GM04503 (cell line): ENCODE measurements around the gene PTCD2.

Experiments used
- DNase-seq: peaks from one replicate; pipeline ENCODE4 v3.0.0-alpha.2; 2012; ENCODE audit warnings: low read depth

Gene PTCD2, protein sequence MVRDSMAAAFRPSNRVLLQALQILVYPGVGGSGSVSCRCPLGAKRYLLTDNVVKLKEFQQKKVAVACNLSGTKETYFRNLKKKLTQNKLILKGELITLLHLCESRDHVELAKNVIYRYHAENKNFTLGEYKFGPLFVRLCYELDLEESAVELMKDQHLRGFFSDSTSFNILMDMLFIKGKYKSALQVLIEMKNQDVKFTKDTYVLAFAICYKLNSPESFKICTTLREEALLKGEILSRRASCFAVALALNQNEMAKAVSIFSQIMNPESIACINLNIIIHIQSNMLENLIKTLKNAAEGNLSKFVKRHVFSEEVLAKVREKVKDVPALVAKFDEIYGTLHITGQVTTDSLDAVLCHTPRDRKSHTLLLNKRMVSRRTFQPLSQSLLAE

GRCh38 chr5:72319976-72320752 lies at the start of gene PTCD2, which contains the start of gene MRPS27:
Gene PTCD2, plus strand, starts transcription at chr5:72320373. Its CDS starts 10 bp downstream, at chr5:72320383.
Gene MRPS27, minus strand, starts transcription at chr5:72320240. Its CDS starts 19 bp downstream, at chr5:72320221.
- DNase-seq = peak; percentile 91

DNA sequence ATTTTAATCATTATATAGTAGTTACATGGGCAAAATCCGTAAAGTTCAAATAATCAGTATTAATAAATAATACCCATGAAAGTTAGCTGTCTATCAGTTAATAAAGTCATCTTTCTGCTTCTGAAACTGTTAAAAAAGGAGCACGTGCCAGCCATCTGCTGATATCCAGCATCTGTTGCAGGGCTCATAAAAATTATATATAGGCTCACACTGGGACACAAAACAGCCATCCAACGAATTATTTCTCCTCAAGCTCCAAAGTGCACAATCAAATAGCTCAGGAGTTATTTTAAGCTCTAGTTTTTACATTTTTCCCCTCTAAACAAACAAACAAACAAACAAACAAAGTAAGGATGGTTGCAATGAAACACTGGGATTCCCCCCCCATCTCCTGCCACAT lies 48.5 kb upstream of the PTCD2 start:
- DNase-seq = no peak

DNA sequence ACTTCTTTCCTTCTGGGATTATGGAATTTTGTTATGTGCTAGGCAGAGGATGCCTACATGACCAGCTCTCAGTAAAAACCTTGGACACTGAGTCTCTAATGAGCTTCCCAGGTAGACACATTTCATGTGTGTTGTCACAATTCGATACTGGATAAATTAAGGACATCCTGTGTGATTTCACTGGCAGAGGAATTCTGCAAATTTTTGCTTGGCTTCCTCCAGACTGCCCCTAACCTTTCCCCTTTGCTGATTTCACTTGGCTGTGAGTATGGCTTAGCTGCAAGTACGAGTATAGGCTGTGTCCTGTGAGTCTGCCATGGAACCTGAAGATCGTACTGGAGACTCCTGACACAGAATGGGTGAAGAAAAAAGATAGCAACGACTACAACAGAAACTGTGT lies 47.8 kb upstream of the PTCD2 start:
- DNase-seq = no peak

DNA sequence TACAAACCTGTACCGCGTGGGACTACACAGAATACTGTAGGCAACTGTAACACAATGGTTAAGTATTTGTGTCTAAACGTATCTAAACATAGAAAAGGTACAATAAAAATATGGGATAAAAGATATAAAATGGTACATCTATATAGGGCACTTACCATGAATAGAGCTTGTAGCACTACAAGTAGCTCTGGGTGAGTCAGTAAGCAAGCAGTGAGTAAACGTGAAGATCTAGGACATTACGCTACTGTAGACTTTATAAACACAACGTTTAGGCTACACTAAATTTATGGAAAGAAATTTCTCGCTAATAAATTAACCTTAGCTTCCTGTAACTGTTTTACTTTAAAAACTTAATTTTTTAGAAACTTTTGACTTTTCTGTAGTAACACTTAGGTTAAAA lies 46.6 kb upstream of the PTCD2 start:
- DNase-seq = no peak

DNA sequence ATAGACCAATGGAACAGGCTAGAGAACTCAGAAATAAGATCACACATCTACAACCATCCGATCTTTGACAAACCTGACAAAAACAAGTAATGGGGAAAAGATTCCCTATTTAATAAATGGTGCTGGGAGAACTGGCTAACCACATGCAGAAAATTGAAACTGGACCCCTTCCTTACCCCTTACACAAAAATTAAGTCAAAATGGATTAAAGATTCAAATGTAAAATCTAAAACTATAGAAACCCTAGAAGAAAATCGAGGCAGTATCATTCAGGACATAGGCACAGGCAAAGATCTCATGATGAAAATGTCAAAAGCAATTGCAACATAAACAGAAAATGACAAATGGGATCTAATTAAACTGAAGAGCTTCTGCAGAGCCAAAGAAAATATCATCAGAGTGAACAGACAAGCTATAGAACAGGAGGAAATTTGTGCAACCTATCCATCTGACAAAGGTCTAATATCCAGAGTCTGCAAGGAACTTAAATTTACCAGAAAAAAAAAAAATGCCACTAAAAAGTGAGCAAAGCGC lies 43.9 kb upstream of the PTCD2 start:
- no peak for DNase-seq

DNA sequence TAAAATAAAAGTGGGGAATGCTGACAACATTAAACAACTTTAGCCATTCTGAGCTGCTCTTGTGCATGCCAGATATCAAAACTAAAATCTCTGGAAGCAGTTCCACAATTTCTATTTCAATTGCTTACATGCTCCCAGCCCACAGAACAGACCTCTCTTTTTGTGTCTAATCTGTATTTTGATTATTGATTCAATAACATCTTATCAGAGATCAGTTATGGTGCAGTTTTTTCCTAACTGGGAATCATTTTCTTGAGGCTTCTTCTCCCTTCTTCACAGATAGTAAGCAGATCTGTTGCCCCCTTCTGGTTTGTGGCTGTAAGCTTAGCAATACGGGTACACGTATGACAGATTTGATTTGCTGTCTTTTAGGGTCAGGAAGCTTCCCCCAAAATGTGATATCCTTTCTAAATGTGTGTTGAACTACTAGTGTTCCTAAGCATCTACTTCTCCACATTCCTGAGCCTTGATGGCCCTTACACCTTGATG lies 39.5 kb upstream of the PTCD2 start:
- DNase-seq = no peak

DNA sequence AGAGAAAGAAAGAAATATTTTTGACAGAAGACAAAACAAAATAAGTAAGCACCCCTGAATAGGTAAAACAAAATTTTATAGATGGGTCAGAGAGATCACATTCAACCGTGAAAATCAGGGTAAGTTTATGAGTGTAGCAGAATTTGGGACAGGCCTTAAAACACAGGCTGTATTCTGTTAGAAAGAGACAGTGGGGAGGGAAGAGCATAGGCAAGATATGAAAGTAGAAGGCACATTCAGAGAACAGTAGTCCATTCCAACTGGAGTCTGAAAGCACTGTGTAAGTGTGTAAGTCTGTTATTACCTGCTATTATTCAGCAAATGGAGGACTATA lies 38.8 kb upstream of the PTCD2 start:
- DNase-seq = no peak

- DNase-seq = peak; percentile 70
Observed at GRCh38 chr5:72281764-72282499, 38.2 kb upstream of the PTCD2 start.

DNA sequence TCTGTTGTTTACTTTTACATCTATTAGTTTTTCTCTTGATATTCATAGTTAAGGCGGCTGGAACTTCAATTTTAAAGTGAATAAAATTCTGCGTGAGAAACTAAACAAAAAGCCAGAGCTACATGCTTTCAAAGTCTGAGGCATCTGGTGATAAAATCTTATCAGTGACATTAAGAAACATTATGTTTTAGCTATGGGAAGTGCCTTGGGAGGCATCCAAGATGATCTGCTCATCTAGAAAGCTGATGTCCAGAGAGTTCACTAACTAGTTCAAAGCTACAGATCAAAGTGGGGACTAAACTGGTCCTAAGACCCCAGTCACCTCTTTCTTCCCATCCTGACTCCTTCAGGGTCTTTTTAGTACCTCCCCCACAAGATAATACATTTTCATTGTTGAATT lies 37.3 kb upstream of the PTCD2 start:
- DNase-seq = no peak

GRCh38 chr5:72283358-72283757 lies 36.8 kb upstream of the PTCD2 start:
- DNase-seq = no peak

DNA sequence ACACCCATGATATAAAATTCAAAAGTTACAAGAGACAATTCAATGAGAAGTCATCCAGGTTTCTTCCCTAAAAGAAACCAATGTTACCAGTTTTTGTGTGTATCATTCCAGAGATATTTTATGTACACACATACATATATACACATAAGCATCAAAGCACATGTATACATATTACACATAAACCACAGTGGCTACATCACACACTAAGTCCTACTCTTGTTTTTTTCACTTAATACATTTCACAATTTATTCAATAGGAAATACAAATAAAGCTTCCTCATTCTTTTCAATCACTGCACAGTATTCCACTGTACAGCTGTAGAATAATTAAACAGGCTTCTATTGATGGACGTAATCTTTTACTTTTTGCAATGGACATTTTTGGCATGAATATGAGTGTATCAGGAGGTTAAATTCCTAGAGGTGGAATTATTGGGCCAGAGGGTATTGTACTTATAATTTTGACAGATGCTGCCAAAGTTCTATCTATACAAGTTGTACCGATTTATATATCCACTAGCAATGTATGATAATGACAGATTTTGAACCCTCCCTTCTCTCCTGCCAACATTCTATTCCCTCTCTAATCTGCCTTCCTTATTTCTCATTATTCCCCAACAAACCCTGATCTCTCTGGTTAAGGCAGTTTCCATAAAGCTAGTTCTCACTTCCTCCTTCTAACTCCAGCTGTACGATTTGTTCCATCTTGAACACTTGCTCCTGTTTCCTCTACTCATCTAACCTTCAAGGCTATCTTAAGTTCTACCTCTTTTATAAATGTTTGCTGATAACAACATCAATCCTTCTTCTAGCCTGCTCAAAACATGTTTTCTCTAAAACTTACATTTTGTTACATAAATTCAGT lies 35.4 kb upstream of the PTCD2 start:
- DNase-seq = no peak

GRCh38 chr5:72285424-72285821 lies 34.8 kb upstream of the PTCD2 start:
- DNase-seq = no peak

DNA sequence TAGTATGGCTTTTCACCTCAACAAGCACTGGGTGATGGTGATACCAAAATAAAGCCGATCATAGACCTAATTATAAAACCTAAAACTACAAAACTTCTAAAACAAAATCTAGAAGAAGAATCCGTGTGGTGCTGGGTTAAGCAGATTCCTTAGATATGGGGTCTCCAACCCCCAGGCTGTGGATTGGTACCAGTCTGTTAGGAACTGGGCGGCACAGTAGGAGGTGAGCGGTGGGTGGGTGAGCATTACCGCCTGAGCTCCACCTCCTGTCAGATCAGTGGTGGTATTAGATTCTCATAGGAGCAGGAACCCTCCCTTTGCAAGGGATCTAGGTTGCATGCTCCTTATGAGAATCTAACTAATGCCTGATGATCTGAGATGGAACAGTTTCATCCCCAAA lies 33.4 kb upstream of the PTCD2 start:
- DNase-seq = no peak

DNA sequence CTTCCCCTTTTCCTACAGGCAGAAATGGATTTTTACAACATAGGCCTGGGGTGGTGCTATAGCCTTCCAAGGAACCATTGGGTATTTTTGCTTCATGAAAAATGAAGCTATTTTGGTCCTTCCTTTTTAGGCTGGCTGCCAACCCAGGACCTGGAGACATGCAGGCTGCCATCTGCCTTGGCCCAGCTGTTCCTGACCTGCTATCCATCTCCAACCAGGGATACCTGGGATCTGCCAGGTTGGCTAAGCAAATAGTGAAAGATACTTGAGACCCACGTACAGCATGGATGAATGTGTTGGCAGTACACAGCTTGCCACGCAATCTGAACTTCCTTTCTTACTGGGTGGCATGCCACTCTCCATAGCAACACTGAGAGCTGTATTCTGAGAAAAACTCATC lies 31.2 kb upstream of the PTCD2 start:
- DNase-seq = no peak

GRCh38 chr5:72290356-72291133 lies 29.6 kb upstream of the PTCD2 start:
- DNase-seq = no peak

GRCh38 chr5:72291601-72292000 lies 28.6 kb upstream of the PTCD2 start:
- no peak for DNase-seq

GRCh38 chr5:72292411-72292810 lies 27.8 kb upstream of the PTCD2 start:
- no peak for DNase-seq

DNA sequence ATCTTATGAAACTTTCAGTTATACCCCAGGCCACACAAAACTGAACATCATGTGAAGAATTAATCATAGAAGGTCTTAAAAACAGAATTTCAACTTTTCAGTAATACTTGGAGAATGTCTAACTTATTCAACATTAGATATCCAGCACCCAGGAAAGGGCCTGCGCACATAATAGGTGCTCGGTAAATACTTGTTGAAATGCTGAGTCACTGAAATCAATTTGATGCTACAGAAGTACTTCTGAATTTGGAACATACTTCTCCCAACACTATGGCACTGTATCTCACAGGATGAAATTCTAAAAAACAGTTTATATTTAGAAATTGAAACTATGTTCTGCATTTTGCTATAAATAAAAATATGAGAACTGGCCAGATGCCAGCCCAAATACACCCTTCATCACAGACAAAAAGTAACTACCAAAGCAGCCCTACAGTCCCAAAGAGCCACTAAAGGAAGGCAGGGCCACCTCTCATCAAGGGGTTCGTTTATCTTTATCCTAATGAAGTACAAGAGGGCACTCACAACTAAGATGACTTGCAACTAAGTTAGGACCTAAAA lies 26.6 kb upstream of the PTCD2 start:
- no peak for DNase-seq

DNA sequence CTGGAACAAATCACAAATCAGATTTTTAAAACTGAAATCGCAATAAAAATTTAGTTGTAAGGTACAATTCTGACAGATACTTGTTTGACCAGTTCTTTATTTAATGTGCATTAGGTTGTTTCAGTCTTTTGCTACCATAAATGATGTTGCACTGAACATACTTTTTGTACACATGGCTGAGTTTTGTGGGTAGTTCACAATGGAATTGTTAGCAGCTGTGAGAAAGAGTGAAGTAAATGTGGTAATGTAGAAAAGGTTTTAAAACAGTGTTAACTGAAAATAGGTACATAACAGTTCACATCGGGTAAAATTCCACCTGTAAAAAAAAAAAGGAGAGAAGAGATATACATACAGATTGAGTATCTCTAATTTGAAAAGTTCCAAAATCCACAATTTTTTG lies 25.7 kb upstream of the PTCD2 start:
- no peak for DNase-seq

DNA sequence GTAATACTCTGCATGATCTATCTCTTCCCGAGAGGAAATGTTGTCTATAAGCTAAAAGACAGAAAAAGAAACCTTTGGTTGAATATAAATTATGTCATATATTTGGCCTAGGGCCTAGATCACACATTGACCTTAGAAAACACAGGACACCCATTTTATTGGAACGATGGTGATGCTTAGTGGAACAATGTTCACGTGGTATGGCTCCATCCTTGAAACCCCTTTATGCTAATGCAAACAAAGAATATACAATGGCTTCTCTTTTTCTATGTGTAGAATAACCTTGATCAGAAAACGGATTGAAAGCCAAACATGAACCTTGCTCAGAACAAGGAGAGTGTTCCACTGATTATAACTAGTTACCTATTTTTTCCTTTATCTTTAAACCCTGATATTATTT lies 24.6 kb upstream of the PTCD2 start:
- no peak for DNase-seq
